HEK293T (cell line): ENCODE data around the gene MAST4.

ENCODE experiments used
- ARNT ChIP-seq: fragments of 450-650 bp; IDR thresholded peaks from 2 replicates; pipeline ENCODE4 v1.6.1; 2017; ENCODE audit warnings: mild to moderate bottlenecking
- BHLHE40 ChIP-seq: fragments of 450-650 bp; IDR thresholded peaks from 2 replicates; pipeline ENCODE4 v1.6.1; 2016; ENCODE audit warnings: mild to moderate bottlenecking, moderate library complexity, borderline replicate concordance
- FOXA1 ChIP-seq: fragments of 450-650 bp; IDR thresholded peaks from 2 replicates; pipeline ENCODE4 v1.6.1; 2016; ENCODE audit warnings: mild to moderate bottlenecking
- HDGF ChIP-seq: fragments of 450-650 bp; IDR thresholded peaks from 2 replicates; pipeline ENCODE4 v1.6.1; 2017; ENCODE audit warnings: antibody characterized with exemption, borderline replicate concordance
- SP1 ChIP-seq: fragments of 450-650 bp; IDR thresholded peaks from 2 replicates; pipeline ENCODE4 v1.6.1; 2017

DNA sequence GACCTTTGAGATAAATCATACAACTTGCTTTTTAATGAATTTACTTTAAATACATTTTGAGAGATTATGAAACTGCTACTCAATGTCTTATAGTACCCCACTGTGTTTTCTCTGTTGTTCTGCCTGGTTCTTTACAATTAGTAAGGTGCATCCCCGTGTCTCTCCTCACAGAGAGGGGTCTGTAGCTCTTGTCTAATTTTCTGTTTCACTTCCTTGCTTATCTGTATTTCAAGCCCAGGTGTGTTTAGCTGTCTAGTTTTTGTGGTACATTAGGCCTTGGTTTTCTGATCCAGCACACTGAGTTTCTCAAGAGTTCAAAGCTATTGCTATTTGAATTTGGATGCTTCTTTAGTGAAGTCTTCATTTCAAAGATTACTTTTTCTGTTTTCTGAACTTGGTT is 105.1 kb downstream of the MAST4 start:
- TF ChIP-seq BHLHE40 (no peak), SP1 (no peak), ARNT (no peak), HDGF (no peak), FOXA1 (no peak)
